Measurements from ENCODE around the gene FBN1.

Gene FBN1

GRCh38 chr15:48645558-48646330 is at the start of gene FBN1:
FBN1 (minus strand) TSS chr15:48645709; CDS start chr15:48644769, 940 bp downstream.
- no peak for DNase-seq (ENCODE audit: low read depth)

DNA sequence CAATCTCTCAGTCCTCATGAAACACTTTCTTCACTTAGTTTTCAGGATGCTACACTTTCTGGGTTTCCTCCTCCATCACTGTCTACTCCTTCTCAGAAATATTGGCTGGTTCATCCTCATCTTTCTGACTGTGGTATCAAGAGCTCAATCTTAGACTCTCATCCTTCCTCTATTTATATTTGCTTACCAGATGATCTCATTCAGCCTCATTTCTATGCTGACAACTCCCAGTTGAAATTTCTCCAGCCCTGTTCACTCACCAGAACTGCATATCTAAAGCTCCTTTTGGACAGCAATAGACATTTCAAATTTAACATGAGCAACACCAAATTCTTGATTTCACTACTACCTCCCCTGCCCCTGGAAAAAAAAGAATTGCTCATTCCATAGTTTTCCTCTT is 48.0 kb upstream of the FBN1 start:
- DNase-seq (ENCODE audit: low read depth), result no peak

- no peak for DNase-seq (ENCODE audit: low read depth)
These were observed 43.0 kb upstream of the FBN1 start for GRCh38 chr15:48688493-48688892.

DNA sequence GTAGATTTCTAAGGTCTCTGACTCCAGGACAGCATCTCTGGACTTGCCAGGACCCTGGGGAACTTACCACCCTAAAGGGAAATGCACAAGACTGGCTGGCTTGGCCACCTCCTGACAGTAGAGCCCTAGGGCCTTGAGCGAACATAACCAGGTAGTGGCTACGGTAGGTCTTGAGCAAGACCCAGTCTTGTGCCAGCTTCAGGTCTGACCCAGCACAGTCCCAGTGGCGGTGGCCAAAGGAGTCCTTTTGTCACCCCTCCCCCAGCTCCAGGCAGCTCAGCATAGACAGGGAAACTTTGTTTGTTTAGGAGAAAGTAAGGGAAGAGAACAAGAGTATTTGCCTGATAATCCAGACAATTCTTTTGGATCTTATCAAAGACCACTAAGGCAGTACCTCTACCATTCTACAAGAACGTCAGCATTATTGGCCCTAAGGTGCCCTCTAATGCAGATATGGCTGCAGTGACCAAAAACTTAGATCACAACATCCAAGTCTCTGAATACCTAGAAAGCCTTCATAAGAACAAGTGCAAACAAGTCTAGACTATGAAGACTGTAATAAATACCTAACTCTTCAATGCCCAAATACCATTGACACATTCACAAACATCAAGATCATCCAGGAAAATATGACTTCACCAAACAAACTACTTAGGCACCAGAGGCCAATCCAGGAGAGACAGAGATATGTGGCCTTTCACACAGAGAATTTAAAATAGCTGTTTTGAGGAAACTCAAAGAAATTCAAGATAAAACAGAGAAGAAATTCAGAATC is 38.7 kb upstream of the FBN1 start:
- DNase-seq (ENCODE audit: low read depth), result no peak

DNA sequence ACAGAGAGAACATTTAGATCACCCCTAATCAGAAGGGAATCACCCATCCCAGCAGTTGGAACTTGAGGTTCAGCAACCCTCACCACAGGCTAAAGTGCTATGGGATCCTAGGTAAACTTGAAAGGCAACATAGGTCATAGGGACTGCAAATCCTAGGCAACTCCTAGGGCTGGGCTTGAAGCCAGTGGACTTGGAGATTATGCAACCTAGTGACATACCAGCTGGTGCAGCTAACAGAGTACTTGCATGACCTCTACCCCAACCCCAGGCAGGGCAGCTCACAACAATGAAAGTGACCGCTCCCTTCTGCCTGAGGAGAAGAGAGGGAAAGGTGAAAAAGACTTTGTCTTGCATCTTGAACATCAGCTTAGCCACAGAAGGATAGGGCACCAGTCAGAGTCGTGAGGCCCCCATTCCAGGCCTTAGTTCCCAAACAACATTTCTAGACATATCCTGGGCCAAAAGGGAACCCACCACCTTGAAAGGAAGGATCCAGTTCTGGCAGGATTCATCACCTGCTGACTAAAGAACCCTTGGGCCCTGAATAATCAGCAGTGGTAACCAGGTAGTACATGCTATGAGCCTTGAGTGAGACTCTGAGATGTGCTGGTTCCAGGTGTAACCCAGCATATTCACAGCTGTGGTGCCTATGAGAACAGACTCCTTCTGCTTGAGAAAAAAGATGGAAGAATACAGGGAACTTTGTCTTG is 37.6 kb upstream of the FBN1 start:
- no peak for DNase-seq (ENCODE audit: low read depth)

DNA sequence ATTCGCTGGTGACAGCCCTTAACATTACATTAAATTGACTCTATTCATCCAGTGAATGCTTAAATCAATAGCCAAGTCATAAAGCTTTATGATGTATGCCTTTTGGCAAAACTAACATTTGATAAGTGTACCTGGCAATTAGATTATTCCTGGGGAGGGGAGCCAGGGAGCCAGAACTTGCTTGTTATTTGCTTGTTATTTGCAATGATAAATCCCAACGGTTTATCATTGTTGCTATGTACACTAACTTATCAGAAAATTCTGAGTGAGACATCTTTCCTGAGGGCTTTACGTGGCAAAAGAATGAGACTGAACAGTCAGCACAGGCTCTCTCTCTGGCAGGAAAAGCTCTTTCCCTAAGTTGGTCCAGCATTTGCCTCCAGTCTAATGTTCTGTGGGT is 35.8 kb upstream of the FBN1 start:
- no peak for DNase-seq (ENCODE audit: low read depth)

DNA sequence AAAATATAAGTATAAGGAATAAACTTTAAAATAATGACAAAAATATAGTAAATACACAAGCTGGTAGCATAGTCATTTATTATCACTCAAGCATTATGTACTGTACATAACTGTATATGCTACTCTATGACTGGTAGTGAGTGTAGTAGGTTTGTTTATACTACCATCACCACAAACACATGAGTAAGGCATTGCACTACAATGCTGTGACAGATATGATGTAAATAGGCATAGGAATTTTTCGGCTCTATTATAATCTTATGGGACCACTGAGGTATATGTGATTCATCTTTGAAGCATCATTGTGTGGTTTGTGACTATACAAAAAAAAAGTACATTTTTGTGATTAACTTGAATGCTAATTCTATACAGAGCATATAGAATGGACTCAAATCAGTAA is 35.3 kb upstream of the FBN1 start:
- no peak for DNase-seq (ENCODE audit: low read depth)

- DNase-seq (ENCODE audit: low read depth), result no peak
These were observed 34.4 kb upstream of the FBN1 start for GRCh38 chr15:48679952-48680351.

DNA sequence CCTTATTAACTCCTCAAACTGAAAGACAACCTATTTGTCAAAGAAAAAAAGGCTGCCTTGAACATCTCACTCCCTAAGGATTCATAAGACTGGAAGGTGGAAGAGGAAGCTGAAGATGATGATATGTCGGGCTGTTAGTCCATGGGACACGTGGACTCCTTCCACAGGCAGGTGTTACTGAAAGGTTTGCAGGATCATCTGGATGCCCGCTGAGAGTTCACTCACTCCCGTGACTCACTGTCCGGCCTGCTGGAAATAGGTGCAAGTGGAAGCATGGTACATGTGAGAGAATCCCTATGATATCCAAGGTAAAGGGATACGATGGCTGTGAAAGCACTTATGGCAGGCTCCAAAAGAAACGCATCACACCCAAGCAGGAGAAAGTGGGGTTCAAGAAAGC is 33.3 kb upstream of the FBN1 start:
- no peak for DNase-seq (ENCODE audit: low read depth)

DNA sequence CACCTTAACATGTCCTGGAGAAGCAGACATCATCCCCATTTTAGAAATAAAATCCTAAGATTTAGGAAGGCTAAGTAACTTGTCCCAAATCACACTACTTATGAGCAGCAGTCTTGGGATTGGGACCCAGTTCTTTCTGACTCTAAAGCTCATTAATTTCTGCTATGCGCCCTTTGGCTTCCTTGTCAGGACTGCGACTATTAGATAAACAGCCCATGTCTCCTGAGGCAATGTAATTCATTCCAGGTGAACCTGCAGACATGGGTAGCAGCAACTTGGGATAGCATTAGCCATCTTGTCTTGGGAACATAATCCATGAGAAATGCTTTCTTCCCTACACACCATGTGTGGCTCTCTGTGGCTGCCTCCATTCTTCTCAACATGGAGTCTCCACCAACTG is 32.3 kb upstream of the FBN1 start:
- no peak for DNase-seq (ENCODE audit: low read depth)

- DNase-seq (ENCODE audit: low read depth), result no peak
These were observed 29.9 kb upstream of the FBN1 start for GRCh38 chr15:48675436-48675835.

DNA sequence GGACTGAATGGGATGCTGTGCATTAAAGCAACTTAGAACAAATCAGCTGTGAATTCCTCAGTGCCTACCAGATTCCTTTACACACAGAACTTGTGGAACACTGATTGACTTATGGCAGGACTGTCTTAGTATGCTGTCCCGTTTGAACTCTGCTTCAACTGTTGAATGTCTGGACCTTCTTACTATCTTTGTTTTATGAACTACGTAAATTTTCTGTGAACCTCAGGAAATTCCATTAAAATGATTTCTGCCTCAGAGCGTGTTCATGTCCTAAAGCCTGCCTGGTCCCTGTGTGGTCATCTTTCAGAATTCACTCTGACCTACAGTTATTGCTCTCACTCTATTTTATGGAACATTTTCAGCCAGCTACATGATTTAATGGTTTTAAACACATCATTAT is 29.4 kb upstream of the FBN1 start:
- DNase-seq (ENCODE audit: low read depth), result no peak

DNA sequence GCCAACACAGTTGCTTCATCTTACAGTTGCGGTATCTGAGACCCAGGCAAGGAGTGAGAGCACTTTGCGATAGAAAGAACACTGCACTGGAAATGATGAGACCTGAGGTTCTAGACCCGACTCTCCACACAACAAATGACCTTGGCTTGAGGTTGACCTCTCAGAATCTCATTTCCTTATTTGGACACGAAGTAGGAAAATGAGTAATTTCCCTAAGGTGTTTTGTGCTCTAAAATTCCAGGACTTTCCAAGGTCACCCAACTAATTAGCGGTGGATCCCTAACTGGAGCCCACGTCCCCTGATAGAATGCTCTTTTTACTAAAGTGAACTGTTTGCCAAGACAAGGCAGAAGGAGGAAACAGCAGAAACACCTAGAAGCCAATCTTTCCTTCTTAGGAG is 26.7 kb upstream of the FBN1 start:
- DNase-seq (ENCODE audit: low read depth), result no peak

- no peak for DNase-seq (ENCODE audit: low read depth)
These were observed 25.9 kb upstream of the FBN1 start for GRCh38 chr15:48671103-48672022.

- no peak for DNase-seq (ENCODE audit: low read depth)
These were observed 22.2 kb upstream of the FBN1 start for GRCh38 chr15:48667701-48668100.

GRCh38 chr15:48664436-48664835 is 18.9 kb upstream of the FBN1 start:
- no peak for DNase-seq (ENCODE audit: low read depth)

- DNase-seq (ENCODE audit: low read depth), result no peak
These were observed 12.6 kb upstream of the FBN1 start for GRCh38 chr15:48657950-48658591.

DNA sequence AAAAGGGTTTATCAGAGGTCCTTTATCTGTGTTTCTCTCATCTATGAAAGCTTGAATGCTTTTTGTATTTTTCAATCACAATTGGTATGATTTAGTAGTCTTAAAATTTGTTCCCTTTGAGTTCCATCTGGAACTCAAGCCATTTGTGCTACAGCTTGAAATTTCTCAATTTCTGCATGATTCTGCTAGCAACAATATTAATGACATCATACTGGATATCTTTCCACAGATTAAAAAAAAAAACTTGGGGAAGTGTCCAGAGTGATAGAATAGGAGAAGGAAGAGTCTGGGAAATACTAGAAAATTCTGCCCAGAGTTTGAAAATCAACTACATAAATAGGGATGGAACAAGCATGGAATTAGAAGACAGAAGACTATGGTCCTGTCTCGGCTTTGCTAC is 9.3 kb upstream of the FBN1 start:
- DNase-seq (ENCODE audit: low read depth), result no peak

DNA sequence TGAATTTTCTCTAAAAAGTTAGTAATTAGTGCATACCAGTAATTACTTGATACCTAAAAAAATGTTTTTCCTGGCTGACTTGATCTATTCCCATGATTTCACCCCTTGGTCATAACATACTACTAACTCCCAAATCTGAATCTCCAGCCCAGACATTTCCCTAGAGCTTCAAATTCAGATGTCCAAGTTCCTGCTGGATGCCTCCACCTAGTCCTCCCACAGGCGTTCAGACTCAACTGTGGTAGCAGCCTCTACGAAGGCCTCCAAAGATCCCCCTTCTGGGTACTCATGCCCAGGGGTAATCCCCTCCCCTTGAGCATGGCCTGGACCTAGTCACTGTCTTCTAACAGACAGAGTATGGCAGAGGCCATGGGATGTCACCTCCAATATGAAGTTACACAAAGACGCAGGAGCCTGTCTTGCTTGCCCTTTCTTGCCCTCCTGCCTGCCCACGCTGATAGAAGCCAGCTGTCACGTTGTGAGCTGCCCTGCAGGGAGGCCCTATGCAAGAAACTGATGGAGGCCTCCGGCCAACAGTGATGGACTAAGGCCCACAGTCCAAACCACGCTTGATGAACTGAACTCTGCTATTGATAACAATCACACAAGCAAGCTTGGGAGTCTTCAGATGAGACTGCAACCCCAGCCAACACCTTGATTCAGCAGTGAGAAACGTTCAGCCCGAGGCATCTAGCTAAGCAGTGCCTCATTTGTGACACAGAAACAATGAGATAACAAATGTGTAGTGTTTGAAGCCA is 8.6 kb upstream of the FBN1 start:
- no peak for DNase-seq (ENCODE audit: low read depth)

GRCh38 chr15:48653216-48653615 is 7.7 kb upstream of the FBN1 start:
- no peak for DNase-seq (ENCODE audit: low read depth)
